Hematopoietic multipotent progenitor cell treated with erythropoietin and hydrocortisone succinate and interleukin-3 and kit ligand, for 17 days (in vitro differentiated cells): ENCODE data around the gene SLC8A2.

Source experiments
- DNase-seq: peaks from one replicate; pipeline ENCODE4 v3.0.0-alpha.2; 2015; ENCODE audit warnings: low spot score

The SLC8A2 gene

GRCh38 chr19:47459477-47459876 lies 12.2 kb downstream of the SLC8A2 start:
- DNase-seq = no peak

DNA sequence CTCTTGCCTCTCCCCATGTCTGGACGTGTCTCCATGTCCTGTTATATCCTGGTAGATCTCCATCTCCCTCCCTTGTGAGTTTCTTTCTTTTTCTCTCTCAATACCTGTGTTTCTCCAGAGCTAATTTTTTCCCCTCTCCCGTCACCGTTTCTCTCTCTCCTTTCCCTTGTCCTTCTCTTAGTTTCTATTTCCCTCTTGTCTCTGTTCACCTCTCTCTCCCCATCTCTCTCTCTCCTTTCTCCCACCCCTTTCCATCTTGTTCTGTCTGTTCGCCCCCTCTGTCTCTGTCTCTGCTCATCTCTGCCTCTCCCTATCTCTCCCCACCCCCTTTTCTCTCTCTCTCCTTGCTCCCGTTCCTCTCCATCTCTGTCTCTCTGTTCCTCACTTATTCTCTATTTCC lies 13.0 kb downstream of the SLC8A2 start:
- no peak for DNase-seq

- DNase-seq = no peak
Measured at GRCh38 chr19:47456721-47457474, 14.8 kb downstream of the SLC8A2 start.

DNA sequence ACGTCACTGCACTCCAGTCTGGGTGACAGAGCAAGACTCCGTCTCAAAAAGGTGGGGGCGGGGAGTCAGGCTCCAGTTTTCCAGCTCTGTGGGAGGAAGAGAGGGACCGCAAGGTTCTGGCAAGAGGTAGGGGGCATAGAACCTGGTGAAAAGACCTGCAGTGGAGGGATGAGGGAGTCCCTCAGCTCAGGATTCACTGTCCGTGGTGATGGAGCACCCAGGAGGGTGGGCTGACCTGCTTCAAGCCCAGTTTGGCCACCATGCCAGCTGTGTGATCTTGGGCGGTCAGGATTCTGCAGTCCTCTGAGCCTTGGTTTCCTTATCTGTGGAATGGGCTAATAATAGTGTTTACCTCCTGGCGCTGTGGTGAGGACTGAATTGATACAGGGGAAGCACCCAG lies 21.2 kb downstream of the SLC8A2 start:
- no peak for DNase-seq

DNA sequence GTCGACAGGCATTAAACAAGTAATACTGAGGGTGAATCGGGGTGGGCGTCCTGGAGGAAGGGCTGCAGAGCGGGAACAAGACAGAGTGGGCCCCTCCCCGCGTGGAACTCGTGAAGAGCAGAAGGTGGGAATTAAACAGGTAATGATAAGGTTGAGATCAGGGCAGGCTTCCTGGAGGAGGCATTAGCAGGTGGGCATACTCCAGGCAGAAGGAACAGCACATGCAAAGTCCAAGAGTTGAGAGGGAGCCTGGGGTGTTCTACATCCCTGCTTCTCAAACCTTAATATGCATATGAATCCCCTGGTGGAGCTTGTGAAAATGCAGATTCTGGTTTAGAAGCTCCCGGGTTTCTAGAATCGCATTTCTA lies 23.3 kb downstream of the SLC8A2 start:
- DNase-seq = no peak

GRCh38 chr19:47447470-47448359 lies 24.0 kb downstream of the SLC8A2 start:
- peak; percentile 82 for DNase-seq

GRCh38 chr19:47446534-47447469 lies 24.9 kb downstream of the SLC8A2 start:
- peak; percentile 31 for DNase-seq

DNA sequence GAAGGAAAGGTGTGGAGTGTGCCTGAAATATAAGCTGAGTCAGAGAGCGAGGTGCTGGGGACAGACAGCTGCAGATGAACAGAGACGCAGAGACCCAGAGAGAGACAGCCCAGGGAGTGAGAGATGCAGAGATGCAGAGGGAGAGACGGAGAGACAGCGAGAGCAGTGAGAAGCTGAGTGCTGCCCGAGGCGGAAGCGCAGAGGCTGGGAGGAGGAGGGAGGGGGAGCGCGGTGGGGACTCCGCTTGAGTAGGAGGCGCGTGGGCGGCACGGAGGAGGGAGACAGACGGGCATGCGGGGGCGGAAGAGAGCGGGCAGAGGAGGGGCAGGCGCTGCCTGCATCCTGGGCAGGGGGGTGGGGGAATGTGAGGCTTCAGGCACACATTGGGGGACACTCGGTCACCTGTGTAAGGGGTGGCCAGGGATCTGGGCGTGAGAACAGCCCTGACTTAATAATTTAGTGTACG lies 25.7 kb downstream of the SLC8A2 start:
- DNase-seq = no peak

- DNase-seq = no peak
Measured at GRCh38 chr19:47445527-47445926, 26.2 kb downstream of the SLC8A2 start.

DNA sequence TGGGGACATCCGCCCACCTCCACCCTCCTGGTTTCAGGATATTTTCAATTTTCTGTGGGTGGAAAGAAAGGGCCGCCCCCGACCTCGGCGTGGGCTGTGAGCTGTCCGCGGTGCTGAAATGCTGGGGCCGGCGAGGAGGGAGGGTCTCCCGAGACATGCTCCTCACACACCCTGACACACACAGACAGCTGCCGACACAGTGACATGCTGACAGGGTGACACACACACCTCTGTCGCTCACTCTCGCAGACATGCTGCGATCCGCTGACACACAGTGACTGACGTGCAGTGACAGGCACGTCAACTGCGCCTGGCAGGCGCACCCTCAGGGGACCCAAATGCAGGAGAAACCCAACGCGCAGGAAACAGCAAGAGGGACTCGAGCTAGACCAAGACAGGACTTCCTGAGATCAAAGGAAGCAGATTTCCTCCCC lies 27.3 kb downstream of the SLC8A2 start:
- DNase-seq = no peak

- DNase-seq = no peak
Measured at GRCh38 chr19:47443331-47443730, 28.4 kb downstream of the SLC8A2 start.

DNA sequence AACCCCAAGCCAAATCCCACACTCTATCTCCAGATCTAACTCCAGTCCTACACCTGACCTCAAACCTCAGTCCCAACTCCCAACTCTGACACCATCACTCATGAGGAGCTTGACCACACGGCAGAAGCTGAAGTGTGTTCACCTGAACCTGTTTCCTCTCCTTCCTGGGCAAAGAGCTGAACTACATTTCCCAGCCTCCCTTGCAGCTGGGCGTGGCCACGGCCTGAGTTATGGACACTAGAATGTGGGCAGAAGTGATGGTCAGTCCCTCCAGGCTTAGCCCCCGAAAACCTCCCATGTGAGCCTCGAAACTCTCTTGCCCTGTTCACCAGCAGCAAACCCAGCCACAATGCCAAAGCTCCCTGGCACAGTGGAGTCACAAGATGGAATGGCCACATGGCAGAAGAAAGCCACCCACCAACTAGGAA lies 32.9 kb downstream of the SLC8A2 start:
- no peak for DNase-seq

DNA sequence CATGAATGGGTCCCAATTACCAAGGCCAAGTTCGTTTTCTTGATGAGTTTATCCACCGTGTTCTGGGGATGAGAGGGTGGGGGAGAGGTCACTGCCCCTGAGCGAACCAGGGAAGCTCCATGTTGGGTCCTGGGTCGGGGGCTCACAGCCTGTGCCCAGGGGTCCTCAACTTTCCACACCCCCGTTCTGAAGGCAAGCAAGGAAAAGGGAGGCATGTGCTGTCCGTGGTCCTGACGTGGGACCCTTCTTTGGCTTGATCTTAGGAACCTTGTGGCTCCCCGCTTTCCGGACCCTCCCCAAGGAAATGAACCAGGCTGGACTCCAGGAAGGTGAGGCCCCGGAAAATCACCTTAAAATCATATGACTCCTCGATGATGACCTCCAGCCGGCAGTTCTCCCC lies 34.2 kb downstream of the SLC8A2 start:
- no peak for DNase-seq

- peak; percentile 89 for DNase-seq
Measured at GRCh38 chr19:47436712-47437401, 34.8 kb downstream of the SLC8A2 start.

GRCh38 chr19:47435883-47436417 lies 35.7 kb downstream of the SLC8A2 start:
- DNase-seq = no peak

DNA sequence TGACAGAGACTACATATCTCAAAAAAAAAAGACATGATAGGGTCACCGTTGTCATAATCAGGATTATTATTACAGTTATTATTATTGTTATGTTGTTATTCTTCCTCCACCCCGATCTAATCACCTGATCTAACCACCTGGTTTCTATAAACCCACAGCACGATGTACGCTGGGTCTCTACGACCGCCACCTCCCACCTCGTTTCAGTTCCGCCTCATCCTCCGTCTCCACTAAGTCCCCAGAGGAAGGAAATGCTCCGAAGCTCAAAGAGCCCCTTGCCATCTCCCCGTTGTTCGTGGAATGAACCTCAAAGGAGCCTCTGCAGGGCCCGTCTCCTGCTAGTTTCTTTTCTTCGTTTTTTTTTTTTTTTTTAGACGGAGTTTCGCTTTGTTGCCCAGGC lies 36.5 kb downstream of the SLC8A2 start:
- no peak for DNase-seq

- no peak for DNase-seq
Measured at GRCh38 chr19:47434088-47434487, 37.6 kb downstream of the SLC8A2 start.

DNA sequence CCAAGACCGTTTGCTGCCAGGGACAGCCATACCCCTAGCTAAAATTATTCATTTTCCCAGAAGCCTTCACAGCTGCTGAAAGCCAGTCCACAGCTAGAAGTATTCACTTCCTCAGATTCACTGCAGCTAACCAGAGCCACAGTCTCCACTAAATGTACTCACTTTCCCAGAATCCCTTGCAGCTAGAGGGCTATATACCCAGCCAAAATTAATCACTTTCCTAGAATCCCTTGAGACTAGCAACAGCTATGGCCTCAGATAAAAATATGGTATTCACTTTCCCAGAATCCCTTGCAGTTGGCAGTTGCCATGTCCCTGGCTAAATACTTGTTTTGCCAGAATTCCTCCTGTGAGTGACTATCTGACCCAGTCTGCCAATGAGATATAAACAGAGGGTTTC lies 38.6 kb downstream of the SLC8A2 start:
- DNase-seq = no peak

DNA sequence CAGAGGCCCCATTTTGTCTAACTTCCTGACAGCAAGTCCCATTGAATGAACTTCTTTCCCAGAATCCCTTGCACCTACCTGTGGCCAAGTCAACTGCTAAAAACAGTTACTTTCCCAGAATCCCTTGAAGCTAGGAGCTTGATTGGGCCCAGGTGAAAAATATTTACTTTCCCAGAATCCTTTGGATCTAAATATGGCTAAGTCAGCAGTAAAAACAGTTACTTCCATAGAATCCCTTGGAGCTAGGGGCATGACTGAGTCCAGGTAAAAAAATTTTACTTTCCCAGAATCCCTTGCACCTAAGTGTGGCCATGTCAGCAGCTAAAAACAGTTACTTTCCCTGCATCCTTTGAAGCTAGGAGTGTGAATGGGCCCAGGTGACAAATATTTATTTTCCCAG lies 39.2 kb downstream of the SLC8A2 start:
- no peak for DNase-seq

DNA sequence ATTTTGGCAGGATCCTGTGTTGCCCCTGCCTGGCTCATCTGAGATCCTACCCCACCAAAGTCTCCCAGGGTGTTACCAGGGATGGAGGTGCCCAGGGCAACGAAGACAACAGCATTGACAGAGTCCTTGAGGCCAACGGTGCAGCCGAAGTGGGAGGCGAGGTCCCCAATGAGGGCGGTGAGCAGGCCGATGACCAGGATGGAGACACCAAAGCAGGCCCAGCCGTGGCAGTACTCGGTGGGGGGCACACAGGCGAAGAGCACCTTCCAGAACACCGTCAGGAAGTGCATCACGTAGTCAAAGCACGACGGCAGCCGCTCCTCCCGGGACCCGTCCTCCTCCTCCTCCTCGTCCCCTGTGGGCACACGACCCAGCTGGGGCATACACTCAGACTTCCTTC lies 39.6 kb downstream of the SLC8A2 start:
- DNase-seq = no peak
